GM19025 (cell line): ENCODE results near the gene TPSG1.
"Not testable (repeated sequence)": the region's sequence is repeated elsewhere in the genome, so short reads cannot be mapped to it uniquely, and the experiment has no call there.

Experiments used
- ATAC-seq: cut with Tn5 transposase; IDR thresholded peaks from one replicate; pipeline ENCODE4 v1.9.1; 2021; ENCODE audit warnings: mild to moderate bottlenecking, low read depth, moderate library complexity; ENCODE audit not compliant: unreplicated experiment

The TPSG1 gene

DNA sequence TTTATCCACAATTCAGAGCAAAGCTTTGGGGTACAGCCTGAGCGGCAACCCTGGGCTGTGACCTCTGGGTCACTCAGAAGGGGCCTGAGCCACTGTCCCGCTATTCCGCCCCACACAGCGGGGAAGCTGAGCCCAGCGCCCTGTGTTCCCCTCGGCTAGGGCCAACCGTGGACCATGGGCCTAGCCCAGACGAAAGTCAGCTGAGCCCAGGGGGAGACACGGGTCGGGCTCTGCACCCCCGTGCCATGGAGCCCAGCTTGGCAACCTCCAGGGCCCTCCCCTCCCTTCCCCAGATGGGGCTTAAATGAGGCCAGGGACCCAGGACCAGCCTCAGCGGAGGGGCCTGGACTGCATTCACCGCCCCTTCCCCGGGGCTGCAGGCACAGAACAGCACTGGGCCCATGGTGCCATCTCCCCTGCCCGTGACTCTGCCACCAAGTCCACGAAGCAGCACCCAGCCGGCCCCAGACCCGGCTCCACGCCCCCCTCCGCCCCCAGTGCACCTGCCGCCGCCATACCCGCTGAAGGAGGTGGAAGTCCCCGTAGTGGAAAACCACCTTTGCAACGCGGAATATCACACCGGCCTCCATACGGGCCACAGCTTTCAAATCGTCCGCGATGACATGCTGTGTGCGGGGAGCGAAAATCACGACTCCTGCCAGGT is 32.6 kb upstream of the TPSG1 start:
- no peak for ATAC-seq

DNA sequence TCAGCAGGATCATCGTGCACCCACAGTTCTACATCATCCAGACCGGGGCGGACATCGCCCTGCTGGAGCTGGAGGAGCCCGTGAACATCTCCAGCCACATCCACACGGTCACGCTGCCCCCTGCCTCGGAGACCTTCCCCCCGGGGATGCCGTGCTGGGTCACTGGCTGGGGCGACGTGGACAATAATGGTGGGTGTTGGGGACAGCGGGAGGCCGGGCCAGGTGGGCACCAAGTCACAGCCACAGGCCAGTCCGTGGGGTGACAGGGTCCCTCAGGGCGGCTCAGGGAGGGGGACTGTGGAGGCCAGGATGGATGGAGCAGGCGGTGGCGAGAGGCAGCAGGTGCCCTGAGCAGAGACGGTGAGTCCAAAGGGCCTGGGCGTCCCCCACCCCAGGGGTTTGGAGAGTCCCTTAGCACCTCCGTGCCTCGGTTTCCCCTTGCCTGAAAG is 31.8 kb upstream of the TPSG1 start:
- ATAC-seq = no peak

DNA sequence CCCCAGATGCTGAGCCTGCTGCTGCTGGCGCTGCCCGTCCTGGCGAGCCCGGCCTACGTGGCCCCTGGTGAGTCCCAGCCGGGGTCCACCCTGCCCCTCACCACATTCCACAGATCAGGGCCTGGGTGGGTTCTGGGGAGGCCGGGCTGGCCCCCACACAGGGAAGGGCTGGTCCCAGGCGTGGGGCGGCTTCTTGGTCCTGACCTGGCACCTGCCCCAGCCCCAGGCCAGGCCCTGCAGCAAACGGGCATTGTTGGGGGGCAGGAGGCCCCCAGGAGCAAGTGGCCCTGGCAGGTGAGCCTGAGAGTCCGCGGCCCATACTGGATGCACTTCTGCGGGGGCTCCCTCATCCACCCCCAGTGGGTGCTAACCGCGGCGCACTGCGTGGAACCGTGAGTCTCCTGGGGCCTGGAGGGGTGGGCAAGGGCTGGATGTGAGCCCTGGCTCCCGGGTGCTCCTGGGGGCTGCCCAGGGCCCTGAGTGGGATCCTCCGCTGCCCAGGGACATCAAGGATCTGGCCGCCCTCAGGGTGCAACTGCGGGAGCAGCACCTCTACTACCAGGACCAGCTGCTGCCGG is 31.3 kb upstream of the TPSG1 start:
- not testable (repeated sequence) for ATAC-seq

DNA sequence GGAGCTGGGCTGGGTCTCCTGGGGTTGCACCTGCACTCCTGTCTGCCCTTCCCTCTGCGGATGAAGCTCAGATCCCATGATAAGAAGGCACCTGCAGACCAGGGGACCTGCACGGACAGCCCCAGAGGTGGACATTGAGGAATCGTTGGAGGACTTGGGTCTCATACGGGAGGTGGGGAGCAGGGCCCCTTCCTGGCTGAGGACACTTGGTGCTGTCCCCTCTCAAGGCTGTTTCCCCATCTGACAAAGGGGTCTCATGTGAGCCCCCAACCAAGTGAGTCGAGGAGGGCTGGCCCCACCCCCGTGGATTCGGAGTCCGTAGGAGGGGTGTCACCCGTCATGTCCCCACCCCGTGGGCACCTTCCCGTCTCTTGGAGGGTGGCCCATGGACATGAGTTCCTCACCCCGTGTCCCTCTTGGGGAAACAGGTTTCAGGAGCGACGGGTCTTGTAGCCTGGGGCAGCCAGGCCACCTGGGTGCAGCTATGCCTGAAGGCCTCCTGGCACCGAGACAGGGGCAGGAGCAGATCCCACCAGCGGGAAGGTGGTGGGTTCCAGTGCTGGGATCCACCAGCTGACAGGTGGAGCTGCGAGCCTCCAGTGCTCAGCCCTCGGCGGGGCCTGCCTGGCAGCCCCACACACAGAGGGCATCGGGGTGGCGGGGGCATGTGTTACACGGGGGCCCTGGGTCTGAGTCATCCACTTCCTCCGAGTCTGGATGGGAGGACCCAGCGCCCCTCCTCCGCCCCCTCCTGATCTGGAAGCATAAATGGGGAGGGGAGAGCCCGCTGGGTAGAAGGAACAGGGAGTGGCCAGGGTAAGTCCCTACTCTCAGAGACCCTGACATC is 30.4 kb upstream of the TPSG1 start, which contains the start of gene TPSD1:
Gene TPSD1, plus strand, starts transcription at position 794 of the 847 bp plus-strand sequence. CDS start 212 bp downstream, outside the sequence.
- not testable (repeated sequence) for ATAC-seq

DNA sequence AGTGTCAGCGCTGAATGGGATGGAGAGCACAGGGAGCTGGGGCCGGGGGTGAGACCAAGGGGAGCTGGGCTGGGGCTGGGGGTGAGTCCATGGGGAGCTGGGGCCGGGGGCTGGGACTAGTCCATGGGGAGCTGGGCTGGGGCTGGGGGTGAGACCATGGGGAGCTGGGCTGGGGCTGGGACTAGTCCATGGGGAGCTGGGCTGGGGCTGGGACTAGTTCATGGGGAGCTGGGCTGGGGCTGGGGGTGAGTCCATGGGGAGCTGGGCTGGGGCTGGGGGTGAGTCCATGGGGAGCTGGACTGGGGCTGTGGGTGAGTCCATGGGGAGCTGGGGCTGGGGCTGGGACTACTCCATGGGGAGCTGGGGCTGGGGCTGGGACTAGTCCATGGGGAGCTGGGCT is 29.8 kb upstream of the TPSG1 start:
- not testable (repeated sequence) for ATAC-seq

DNA sequence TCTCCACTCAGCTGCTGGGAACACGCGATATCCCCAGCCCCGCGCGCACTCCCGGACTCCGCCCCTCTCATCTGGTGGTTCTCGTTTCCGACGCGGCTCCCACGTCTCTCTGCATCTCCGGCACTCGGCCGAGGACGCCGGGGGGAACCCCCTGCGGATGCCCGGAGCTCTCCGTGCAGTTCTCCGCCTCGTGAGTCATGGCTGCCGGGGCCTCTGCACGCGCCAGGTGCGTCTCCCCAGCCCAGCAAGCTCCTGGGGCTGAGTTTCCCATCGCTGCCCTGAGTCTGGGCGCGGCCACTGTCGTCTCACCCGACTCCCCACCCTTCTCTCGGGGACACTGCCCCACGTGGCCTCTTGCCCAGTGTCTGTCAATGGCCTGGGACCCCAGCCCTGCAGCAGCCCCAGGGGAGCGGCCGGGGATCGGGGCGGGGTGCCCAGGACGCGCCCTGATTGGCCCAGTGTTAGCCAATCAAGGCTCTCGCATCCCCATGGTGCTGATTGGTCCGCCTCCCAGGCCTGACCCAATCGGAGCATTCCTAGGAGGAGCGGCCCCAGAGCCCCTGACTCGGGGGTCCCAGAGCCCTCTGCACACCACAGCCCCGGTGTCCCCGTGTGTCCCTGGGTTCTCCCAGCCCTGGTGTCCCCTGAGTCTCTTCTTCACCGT is 28.8 kb upstream of the TPSG1 start:
- ATAC-seq = not testable (repeated sequence)

DNA sequence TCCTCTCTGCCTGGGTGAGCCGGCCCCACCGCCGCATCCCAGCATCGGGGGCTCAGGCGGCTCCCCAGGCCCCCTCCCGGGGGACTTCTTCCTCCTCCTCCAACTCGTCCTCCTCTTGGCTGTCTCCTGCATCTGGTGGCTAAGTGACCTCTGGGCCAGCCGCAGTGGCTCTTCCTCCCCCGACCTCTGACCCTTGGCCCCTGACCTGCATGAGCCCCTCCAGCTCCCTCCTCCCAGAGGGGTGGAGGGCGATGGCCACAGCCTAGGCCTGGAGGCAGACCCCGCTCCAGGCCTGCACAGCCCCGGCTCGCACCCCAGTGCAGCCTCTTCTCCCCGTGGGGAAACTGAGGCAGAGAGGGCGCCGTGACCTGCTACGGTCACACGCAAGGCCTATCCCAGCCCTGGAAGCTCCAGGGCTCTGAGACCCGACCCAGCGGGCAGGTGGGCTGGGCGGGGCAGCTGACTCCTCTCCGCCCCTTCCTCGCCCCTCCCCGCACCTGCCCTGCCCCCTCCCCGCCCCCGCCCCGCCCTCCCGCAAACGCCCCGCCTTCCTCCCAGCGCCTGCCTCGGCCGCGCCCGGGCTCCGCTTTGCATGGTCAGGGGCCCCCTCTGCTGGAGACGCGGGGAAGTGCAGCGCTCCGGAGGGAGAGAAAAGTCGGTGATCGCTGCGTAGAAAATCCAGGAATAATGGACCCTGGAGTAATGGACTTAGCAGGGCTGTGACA is 24.1 kb upstream of the TPSG1 start:
- ATAC-seq = not testable (repeated sequence)

DNA sequence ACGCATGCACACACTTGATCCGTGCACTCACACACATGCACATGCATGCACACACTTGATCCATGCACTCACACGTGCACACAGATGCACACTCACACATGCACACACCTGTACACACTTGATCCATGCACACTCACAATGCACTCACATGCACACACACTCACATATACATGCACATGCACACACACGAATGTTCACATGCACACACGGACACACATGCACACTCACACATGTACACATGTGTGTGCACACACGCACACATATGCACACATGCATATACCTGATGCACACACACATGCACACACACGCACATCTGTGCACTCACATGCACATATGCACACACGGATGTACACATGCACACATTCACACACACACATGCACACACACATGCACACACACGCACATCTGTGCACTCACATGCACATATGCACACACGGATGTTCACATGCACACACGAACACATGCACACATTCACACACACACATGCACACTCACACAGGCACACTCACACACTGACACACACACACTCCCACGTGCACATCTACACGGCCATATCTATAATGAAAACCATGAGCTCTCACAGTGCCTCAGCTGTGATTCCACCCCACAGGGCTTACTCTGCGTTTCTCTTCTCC is 23.0 kb upstream of the TPSG1 start:
- not testable (repeated sequence) for ATAC-seq

DNA sequence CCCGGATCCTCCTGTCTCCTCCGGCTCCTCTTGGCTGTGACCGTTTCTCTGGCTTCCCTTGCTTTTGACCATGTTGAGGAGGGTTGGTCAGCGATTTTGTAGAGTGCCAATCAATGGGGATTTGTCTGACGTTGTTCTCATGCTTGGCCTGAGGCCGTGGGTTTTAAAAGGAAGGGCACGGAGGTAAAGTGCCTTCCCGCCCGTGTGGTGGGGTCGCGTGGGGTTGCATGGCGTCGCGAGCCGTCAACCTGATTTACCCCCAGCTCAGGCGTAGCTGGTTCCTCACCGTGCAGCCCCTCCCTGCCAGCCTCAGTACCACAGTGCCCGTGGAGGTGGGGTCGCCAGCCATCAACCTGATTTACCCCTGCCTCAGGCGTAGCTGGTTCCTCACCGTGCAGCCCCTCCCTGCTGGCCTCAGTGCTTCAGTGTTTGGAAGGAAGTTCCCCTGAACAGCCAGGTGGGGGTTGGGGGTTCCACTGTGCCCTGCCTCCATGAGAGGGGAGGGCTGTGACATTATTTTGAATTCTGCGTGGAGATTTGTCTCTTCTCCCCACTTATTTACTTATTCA is 20.5 kb upstream of the TPSG1 start:
- ATAC-seq = no peak

DNA sequence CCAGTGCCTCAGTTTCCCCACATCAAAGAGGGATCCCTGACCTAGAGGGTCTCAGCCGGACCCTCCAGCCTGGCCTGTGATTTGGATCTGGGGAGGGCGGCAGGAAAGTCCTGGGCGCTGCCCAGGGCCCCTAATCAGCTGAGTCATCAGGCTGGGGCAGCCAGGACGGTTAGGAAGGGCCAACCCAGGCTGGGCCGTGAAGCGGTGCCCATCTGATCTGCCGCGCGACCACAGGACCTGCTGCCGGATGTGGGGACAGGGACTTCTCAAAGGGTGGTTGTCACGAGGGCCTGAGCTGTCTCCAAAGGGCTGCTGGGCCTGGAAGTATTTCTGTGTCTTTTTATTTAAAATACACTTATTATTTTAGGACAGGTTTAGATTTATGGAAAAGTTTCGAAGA is 19.8 kb upstream of the TPSG1 start:
- ATAC-seq = no peak

DNA sequence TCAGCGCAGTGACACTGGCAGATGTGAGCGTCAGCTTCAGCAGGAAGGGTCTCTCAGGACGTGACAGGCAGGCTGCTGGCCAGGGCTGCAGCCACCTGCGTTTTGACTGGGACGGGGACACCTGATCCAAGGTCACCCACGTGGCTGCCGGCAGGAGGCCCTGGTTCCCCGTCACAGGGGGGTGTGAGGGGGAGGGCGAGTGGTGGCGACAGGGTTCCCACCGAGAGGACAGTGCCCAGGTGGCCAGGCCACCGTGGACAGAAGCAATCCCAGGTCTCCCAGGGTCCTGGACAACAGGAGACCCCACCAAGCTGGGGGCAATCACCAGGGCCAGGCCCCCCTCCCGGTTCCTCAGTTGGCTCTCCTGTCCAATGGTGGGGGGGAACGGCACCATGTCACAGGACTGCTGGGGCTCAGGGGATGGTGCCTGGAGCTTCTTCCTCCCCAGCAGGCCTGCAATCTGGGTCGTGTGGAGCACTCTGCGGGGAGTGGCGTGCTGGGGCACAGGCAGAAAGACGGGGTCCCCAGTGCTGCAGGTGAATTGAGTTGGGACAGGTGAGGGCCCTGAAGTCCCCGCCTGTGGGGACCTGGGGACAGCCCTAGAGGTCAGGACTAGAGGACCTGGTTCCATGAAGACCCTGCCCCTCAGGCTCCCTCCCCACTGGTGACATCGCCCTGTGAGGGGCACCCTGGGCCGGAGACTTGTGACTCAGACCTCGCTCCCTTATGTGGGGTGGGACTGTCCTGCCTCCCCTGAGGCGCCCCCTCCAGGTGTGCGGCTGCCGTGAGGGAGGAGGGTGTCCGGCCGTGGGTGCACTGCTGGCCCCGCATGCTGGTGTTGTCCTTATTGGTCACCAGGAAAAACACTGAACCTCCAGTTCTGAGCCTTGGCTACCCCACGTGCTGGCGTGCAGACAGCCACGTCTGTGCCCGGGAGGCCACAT is 19.1 kb upstream of the TPSG1 start:
- ATAC-seq = not testable (repeated sequence)

DNA sequence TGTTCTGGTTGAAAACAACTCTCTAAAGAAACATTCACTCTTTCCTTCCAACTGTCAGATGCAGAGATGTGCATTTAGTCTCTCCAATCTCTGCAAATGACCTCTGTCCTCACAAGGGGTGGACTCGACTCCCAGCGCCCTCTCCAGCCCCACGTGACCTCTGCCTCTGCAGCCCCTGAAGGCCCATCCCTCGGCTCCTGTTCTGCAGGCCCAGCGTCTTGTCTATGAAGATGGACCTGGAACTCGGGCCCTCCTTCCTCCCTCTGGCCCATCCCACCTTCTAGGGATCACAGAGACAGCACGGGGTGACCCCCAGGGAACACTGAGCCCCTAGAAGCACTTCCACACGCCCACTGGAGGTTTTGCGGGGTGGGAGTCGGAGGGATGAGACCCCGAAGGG is 18.3 kb upstream of the TPSG1 start:
- ATAC-seq = not testable (repeated sequence)

DNA sequence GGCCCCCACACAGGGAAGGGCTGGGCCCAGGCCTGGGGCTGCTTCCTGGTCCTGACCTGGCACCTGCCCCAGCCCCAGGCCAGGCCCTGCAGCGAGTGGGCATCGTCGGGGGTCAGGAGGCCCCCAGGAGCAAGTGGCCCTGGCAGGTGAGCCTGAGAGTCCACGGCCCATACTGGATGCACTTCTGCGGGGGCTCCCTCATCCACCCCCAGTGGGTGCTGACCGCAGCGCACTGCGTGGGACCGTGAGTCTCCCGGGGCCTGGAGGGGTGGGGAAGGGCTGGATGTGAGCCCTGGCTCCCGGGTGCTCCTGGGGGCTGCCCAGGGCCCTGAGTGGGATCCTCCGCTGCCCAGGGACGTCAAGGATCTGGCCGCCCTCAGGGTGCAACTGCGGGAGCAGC is 16.0 kb upstream of the TPSG1 start:
- not testable (repeated sequence) for ATAC-seq

DNA sequence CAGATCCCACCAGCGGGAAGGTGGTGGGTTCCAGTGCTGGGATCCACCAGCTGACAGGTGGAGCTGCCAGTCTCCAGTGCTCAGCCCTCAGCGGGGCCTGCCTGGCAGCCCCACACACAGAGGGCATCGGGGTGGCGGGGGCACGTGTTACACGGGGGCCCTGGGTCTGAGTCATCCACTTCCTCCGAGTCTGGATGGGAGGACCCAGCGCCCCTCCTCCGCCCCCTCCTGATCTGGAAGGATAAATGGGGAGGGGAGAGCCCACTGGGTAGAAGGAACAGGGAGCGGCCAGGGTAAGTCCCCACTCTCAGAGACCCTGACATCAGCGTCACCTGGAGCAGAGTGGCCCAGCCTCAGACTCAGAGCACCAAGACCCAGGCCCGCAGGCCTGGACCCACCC is 15.4 kb upstream of the TPSG1 start, which contains the start of gene TPSAB1:
Gene TPSAB1, plus strand, starts transcription at position 270 of the 400 bp plus-strand sequence. CDS start 234 bp downstream, outside the sequence.
- not testable (repeated sequence) for ATAC-seq

DNA sequence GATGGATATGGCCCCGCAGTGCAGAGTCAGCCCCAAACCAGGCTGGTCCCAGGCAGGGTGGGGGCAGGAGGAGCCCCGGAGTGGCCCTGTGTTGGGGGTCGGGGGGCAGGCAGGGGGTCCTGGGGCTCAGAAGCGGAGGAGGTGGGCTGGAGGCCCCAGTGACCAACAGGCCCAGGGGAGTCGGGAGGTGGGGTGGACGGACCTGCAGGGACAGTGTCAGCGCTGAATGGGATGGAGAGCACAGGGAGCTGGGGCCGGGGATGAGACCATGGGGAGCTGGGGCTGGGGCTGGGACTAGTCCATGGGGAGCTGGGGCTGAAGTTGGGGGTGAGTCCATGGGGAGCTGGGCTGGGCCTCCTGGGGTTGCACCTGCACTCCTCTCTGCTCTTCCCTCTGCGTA is 14.5 kb upstream of the TPSG1 start:
- ATAC-seq = not testable (repeated sequence)

DNA sequence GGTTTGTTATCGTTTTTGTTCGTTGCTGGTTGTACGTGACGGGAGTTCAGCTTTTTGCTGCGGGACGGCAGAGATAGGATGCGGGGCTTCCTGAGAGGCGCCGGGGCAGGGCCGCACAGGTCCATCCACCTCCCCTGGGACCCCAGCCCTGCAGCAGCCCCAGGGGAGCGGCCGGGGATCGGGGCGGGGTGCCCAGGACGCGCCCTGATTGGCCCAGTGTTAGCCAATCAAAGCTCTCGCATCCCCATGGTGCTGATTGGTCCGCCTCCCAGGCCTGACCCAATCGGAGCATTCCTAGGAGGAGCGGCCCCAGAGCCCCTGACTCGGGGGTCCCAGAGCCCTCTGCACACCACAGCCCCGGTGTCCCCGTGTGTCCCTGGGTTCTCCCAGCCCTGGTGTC is 13.8 kb upstream of the TPSG1 start:
- ATAC-seq = not testable (repeated sequence)

DNA sequence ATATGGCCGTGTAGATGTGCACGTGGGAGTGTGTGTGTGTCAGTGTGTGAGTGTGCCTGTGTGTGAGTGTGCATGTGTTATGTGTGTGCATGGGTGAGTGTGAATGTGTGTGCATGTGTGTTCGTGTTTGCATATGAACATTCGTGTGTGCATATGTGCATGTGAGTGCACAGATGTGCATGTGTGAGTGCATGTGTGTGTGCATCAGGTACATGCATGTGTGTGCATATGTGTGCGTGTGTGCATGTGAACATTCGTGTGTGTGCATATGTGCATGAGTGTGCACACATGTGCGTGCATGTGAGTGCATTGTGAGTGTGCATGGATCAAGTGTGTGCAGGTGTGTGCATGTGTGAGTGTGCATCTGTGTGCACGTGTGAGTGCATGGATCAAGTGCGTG is 12.9 kb upstream of the TPSG1 start:
- ATAC-seq = no peak

DNA sequence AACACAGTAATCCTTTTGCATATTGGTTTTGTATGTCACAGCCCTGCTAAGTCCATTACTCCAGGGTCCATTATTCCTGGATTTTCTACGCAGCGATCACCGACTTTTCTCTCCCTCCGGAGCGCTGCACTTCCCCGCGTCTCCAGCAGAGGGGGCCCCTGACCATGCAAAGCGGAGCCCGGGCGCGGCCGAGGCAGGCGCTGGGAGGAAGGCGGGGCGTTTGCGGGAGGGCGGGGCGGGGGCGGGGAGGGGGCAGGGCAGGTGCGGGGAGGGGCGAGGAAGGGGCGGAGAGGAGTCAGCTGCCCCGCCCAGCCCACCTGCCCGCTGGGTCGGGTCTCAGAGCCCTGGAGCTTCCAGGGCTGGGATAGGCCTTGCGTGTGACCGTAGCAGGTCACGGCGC is 11.6 kb upstream of the TPSG1 start:
- not testable (repeated sequence) for ATAC-seq
